PC-3 (cell line): ENCODE results near the gene OR5B12. TPM values are rescaled to one million over a fixed set of nuclear protein-coding genes. Genes with fewer than 3 reads are reported as not detected.

ENCODE experiments used
- ATAC-seq: fragments of 200-7000 bp; cut with Tn5 transposase; 2 replicates; pipeline ENCODE4 v1.9.1; 2020; ENCODE audit warnings: mild to moderate bottlenecking, moderate library complexity
- BruUV-seq: library from RNA; stranded (reverse); fragments of 400-500 nt; replicated peaks from 2 replicates; lab custom pipeline; 2021; lab: Mats Ljungman, UMichigan
- CTCF ChIA-PET: fragments of 300-600 bp; sonication (Branson Sonifier 250); formaldehyde crosslinking; loops from one replicate; lab custom pipeline; 2022; ENCODE audit warnings: antibody characterized with exemption; lab: Charles Lee
- POLR2A ChIA-PET: fragments of 300-600 bp; sonication (Branson Sonifier 250); formaldehyde crosslinking; loops from one replicate; lab custom pipeline; 2022; ENCODE audit warnings: antibody characterized with exemption; ENCODE audit not compliant: unreplicated experiment; lab: Charles Lee
- DNase-seq: peaks from one replicate; pipeline ENCODE4 v3.0.0-alpha.2; 2015
- H2AFZ ChIP-seq: fragments of 300-600 bp; sonication (generic); 2 replicates; pipeline ENCODE4 v1.6.0; 2016; ENCODE audit warnings: antibody characterized with exemption, low read length
- H3F3A ChIP-seq: fragments of 300-600 bp; sonication (generic); one replicate; pipeline ENCODE4 v1.6.0; 2017; ENCODE audit warnings: antibody characterized with exemption, low read length, control low read depth, mild to moderate bottlenecking; ENCODE audit not compliant: unreplicated experiment
- H3K27ac ChIP-seq: fragments of 300-600 bp; sonication (generic); 2 replicates; pipeline ENCODE4 v1.5.1; 2016; ENCODE audit warnings: mild to moderate bottlenecking, low read length
- H3K27me3 ChIP-seq: fragments of 300-600 bp; sonication (generic); 2 replicates; pipeline ENCODE4 v1.6.1; 2016; ENCODE audit warnings: low read length, mixed read lengths
- H3K36me3 ChIP-seq: fragments of 300-600 bp; sonication (generic); 2 replicates; pipeline ENCODE4 v1.6.1; 2016; ENCODE audit warnings: low read depth, mixed run types, low read length, mixed read lengths
- H3K4me1 ChIP-seq: fragments of 300-600 bp; sonication (generic); 2 replicates; pipeline ENCODE4 v1.5.1; 2016; ENCODE audit warnings: low read length; ENCODE audit not compliant: insufficient read depth
- H3K4me2 ChIP-seq: fragments of 300-600 bp; sonication (generic); 2 replicates; pipeline ENCODE4 v1.6.0; 2016; ENCODE audit warnings: low read length
- H3K4me3 ChIP-seq: fragments of 300-600 bp; sonication (generic); 2 replicates; pipeline ENCODE4 v1.5.1; 2016; ENCODE audit warnings: mild to moderate bottlenecking, low read length, mixed read lengths
- H3K79me2 ChIP-seq: fragments of 300-600 bp; sonication (generic); 2 replicates; pipeline ENCODE4 v1.6.1; 2017; ENCODE audit warnings: low read length, mixed read lengths
- H3K9ac ChIP-seq: fragments of 300-600 bp; sonication (generic); 2 replicates; pipeline ENCODE4 v1.6.0; 2016; ENCODE audit warnings: mild to moderate bottlenecking, low read length
- H3K9me2 ChIP-seq: fragments of 300-600 bp; sonication (generic); replicated peaks from 2 replicates; pipeline ENCODE4 v1.6.1; 2016; ENCODE audit warnings: mixed run types, low read length, mixed read lengths
- H3K9me3 ChIP-seq: fragments of 300-600 bp; sonication (generic); 2 replicates; pipeline ENCODE4 v1.6.1; 2016; ENCODE audit warnings: low read length, mixed read lengths
- H4K20me1 ChIP-seq: fragments of 300-600 bp; sonication (generic); 2 replicates; pipeline ENCODE4 v1.6.1; 2016; ENCODE audit warnings: low read length, mixed read lengths
- CTCF ChIP-seq: fragments of 300-600 bp; sonication (generic); conservative IDR thresholded peaks from 2 replicates; pipeline ENCODE4 v1.5.1; 2017; ENCODE audit warnings: antibody characterized with exemption, low read depth, mild to moderate bottlenecking, low read length
- EZH2 ChIP-seq: fragments of 300-600 bp; sonication (generic); IDR thresholded peaks from one replicate; pipeline ENCODE4 v1.6.1; 2017; ENCODE audit warnings: antibody characterized with exemption, mild to moderate bottlenecking, low read length; ENCODE audit not compliant: unreplicated experiment
- EZH2phosphoT487 ChIP-seq: fragments of 300-600 bp; sonication (generic); IDR thresholded peaks from 2 replicates; pipeline ENCODE4 v1.6.1; 2018; ENCODE audit warnings: mild to moderate bottlenecking, antibody characterized with exemption, low read length, borderline replicate concordance
- intact Hi-C: fragments of 100-400 bp; cut with micrococcal nuclease; formaldehyde crosslinking; loops from 2 replicates; pipeline ENCODE4 v1.9.0; 2023
- total RNA-seq: library from RNA; depleted of rRNA; stranded (reverse); fragments of >200 nt; gene quantifications from 2 replicates; pipeline ENCODE4 v1.2.3, GENCODE V29; 2014

The OR5B12 gene
- total RNA-seq, 1 experiment from 2014 or later = not detected

GRCh38 chr11:58394195-58394594 is 47.8 kb downstream of the OR5B12 start:
- ATAC-seq = peak; percentile 65
- CTCF ChIA-PET = no interaction called here
- peak; percentile 99 for DNase-seq
- BruUV-seq = no TSS peak
- intact Hi-C loops = loop anchor here (1.0 to 5.0 kb wide), 6 partner anchors 60 to 632 kb away; partner anchors contain the start of genes CTNND1, LPXN and ZFP91
- H3K79me2 ChIP-seq = no peaks in the 10 kb centered on the region
- no peaks in the 10 kb centered on the region for H3K27me3 ChIP-seq
- TF ChIP-seq EZH2 (no peak), EZH2phosphoT487 (no peak), CTCF (no peak)
- H3K9me3 ChIP-seq = no peaks in the 10 kb centered on the region; the same call in 1 of the 2 replicates
- peak overlapping the region; percentile 89 for H3K27ac ChIP-seq
- POLR2A ChIA-PET = interaction anchor here (0.5 to 0.7 kb wide), 3 partner anchors 334 to 682 kb away, joined by 3 to 5 read pairs (median 4); partner anchors contain the start of genes CTNND1 and MED19
- no peaks in the 10 kb centered on the region for H3K9me2 ChIP-seq
- peaks cover 27% of the 10 kb centered on the region for H3F3A ChIP-seq
- peak overlapping the region; percentile 40; the same call in 1 of the 2 replicates for H3K9ac ChIP-seq
- H3K4me3 ChIP-seq = peak overlapping the region; percentile 36; the same call in 1 of the 2 replicates
- no peak overlapping the region for H2AFZ ChIP-seq
- H3K4me1 ChIP-seq = peaks cover 55% of the 10 kb centered on the region
- peaks cover 5% of the 10 kb centered on the region; the same call in 1 of the 2 replicates for H3K36me3 ChIP-seq
- no peaks in the 10 kb centered on the region for H4K20me1 ChIP-seq
- peak overlapping the region; percentile 73 for H3K4me2 ChIP-seq

DNA sequence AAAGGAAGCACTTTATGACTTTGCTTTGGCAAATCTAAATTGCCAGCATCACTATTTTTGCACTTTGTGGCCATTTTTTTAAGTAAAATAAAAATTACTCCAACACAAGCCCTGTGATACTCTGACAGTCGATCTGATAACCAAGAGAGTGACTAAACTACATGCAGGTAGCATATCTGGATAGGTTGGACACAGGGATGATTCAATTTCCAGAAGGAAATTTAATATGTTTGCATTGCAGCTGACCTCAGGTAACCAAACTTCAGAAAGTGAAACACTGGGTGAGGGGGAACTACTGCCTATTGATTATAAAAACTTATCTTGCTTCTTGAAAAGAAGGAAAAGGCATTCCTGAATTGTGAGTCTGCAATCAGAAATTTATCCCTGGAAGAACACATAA is 49.3 kb downstream of the OR5B12 start:
- ATAC-seq (peak; percentile 72), DNase-seq (peak; percentile 98)
- Histone ChIP-seq H3K9ac (peak overlapping the region; percentile 60), H3K4me2 (peak overlapping the region; percentile 73), H4K20me1 (no peaks in the 10 kb centered on the region), H3K79me2 (no peaks in the 10 kb centered on the region), H3K27me3 (no peaks in the 10 kb centered on the region), H3K36me3 (peaks cover 5% of the 10 kb centered on the region; the same call in 1 of the 2 replicates), H3K4me1 (peaks cover 55% of the 10 kb centered on the region), H3K27ac (peak overlapping the region; percentile 89), H3F3A (peaks cover 27% of the 10 kb centered on the region), H3K9me2 (no peaks in the 10 kb centered on the region), H3K9me3 (no peaks in the 10 kb centered on the region; the same call in 1 of the 2 replicates), H2AFZ (no peak overlapping the region), H3K4me3 (peak overlapping the region; percentile 38)
- no peak for TF ChIP-seq EZH2
- TF ChIP-seq EZH2phosphoT487 = no peak
- TF ChIP-seq CTCF = no peak
- ChIA-PET CTCF (no interaction called here), POLR2A (interaction anchor here (0.6 to 1.1 kb wide), 2 partner anchors 58 to 121 kb away, joined by 3 to 4 read pairs; no protein-coding TSS in a partner anchor)
- BruUV-seq = no TSS peak
- intact Hi-C loops = loop anchor here (5.0 kb wide), 3 partner anchors 105 to 630 kb away; partner anchors contain the start of genes CTNND1, LPXN and ZFP91
